ENCODE measurements around the gene SGK2. TPM values are rescaled to one million over a fixed set of nuclear protein-coding genes. Genes with fewer than 3 reads are reported as not detected.

SGK2 gene
- polyA plus RNA-seq (2013, experiment 1 of 2; ENCODE audit: insufficient read length): 0.24 TPM
- polyA plus RNA-seq (2013, experiment 2 of 2; ENCODE audit: insufficient read length): 0.29 TPM

DNA sequence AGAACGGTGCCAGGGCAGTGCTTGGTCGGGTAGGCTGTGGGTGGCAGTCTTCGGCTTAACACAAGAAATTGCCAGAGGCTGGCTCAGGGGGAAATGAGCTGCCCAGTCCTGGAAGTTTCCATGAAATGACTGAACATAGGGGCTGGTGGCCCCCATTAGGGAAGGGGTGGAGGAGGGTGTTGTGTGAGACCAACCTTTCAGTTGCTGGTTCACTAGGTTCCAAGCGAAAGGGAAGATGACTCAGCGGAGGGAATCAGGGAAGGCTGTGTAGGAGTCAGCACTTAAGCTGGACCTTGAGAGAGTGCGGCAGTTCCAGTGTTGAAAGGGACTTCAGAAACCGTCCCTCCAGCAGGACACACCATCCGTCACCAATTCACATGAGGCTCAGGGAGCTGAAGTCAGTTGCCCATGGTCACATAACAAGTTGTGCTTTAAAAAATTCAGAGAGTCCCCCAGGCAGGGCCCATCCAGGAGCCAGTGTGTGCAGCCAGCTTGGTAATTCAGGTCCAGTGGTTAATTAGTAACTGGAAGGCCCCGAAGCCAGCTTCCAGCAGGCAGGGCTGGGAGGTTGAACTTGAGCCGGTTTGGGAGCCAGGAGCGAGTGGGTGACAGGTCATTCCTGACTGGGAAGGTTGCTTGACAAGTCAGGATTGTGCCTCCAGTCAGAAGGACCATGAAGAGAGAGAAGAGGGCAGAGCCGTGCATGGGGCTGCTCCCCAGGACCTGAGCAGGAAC lies at the start of gene SGK2:
Gene SGK2 (plus strand): TSS at position 616 of the 735 bp plus-strand sequence. CDS start 7,469 bp downstream, outside the sequence.
- DNase-seq: no peak

DNA sequence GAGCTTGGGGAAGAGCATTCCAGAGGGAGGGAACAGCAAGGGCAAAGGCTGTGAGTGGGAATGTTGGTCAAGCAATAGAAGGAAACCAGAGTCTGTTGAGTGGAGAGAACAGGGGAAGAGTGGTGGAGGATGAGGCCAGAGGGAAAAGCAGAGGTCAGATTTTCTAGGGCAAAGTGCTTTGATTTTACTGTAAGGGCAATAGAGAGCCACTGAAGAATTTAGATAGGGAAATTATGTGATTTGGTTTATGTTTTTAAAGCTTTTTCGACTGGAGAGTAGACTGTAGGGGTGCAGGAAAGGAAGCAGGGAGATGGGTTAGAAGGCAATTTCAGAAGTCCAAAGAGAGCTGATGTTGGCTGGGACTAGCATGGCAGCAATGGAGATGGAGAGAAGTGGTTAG lies 46.9 kb upstream of the SGK2 start:
- DNase-seq: no peak

- no peak for DNase-seq
Measured at GRCh38 chr20:43513372-43513930, 45.4 kb upstream of the SGK2 start.

GRCh38 chr20:43513931-43514647 lies 44.7 kb upstream of the SGK2 start:
- DNase-seq: peak; percentile 98

GRCh38 chr20:43514648-43514999 lies 44.2 kb upstream of the SGK2 start:
- DNase-seq: no peak

DNA sequence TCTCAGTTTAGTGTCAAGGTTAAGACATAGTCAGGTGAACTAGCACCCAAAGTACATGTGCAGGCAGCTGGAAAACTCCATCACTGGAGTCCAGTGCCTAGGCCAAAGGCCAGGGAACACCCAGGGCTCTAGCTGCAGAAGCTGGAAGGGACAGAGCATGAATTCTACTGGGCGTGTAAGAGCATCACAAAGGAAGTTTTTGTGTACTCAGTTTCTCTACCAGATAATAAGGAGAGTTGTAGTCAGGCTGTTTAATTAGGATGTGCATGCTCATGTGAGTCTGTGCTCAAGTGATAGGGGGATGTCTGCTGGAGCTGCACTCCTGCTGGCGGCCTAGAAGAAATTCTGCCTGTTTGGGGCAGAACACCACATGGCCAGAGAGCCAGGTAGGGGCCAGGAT lies 43.2 kb upstream of the SGK2 start:
- DNase-seq: no peak

GRCh38 chr20:43516251-43516824 lies 42.5 kb upstream of the SGK2 start:
- DNase-seq: no peak

- DNase-seq: no peak
Measured at GRCh38 chr20:43520074-43520630, 38.7 kb upstream of the SGK2 start.

DNA sequence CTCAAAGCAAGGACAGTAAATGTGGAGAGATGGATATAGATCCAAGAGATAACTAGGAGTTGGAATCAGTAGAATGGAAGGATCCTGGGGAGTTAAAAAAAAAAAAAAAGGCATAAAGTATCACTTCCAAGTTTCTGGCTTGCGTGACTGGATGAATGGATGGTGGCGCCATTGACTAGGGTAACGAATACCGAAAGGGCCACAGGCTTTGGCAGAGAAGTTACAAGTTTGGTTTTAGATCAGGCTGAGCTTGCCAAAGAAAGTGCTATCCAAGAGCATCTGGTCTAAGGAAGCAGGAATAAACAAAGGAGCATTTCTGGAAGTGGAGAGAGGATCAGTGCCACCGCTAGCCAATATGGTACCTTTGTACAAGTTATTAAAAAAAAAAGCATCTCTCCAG lies 33.8 kb upstream of the SGK2 start:
- DNase-seq: no peak

- no peak for DNase-seq
Measured at GRCh38 chr20:43528258-43528875, 30.5 kb upstream of the SGK2 start.

DNA sequence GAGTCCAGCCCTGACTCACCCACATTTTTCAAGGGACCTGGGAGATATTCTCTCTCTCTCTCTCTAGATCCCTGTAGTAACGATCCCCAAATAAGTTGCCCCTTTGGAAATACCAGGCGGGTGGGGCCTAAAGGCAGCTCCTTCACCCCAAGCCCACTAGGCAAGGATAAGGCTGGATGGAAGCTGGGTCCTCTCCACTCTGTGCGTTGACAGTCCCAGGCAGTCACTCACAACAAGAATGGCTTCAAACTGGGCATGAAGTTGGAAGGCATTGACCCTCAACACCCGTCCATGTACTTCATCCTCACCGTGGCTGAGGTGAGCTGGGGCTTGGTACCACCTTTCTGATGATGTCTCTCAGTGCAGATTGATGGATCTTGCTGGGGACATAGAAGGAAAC lies 29.8 kb upstream of the SGK2 start:
- no peak for DNase-seq

- DNase-seq: no peak
Measured at GRCh38 chr20:43529457-43530153, 29.2 kb upstream of the SGK2 start.

DNA sequence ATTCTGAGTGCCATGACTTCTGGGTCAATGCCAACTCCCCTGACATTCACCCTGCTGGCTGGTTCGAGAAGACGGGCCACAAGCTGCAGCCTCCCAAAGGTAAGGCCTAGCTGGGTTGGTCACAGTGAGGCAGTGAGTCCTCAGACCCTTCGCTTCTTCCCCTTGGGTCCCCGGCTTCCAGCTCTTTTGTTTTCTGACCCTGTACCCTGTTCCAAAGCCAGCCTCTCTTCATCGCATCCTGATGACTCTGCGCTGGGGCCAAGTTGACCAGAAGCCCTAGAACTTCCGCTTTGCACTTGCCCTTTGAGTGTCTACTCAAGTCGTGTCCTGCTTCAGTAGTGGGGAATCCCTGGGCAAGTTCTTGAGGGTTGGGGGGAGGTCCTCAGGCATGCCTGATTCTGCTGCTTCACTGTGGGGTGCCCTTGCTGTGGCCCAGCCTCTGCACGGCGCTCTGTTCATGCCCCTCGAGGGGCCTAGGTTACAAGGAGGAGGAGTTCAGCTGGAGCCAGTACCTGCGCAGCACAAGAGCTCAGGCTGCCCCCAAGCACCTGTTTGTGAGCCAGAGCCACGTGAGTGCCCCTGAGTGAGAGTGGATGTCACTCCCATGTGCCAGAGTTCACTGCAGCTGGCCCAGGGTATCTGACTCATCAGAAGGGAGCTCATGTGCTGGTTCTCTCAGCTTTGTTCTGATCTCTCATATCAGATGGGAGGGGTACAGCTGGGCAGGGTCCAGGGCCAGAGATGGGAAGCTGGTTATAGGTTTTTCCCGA lies 28.3 kb upstream of the SGK2 start:
- no peak for DNase-seq

DNA sequence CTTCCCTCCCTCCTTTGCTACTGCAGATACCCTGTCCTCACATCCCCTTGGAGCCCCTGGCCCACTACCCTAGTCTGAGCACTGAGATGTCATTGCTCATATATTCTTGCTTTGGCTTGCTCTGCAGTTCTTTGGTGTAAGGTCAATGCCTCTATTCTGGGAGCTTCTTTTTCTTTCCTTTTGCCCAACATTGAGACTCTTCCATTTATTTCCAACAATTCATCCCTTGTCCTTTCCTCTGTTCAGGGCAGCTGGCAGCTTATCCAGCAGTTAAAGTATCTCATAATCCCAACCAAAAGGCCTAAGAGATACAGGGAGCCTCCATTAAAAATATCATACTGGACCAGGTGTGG lies 27.8 kb upstream of the SGK2 start:
- DNase-seq: no peak

DNA sequence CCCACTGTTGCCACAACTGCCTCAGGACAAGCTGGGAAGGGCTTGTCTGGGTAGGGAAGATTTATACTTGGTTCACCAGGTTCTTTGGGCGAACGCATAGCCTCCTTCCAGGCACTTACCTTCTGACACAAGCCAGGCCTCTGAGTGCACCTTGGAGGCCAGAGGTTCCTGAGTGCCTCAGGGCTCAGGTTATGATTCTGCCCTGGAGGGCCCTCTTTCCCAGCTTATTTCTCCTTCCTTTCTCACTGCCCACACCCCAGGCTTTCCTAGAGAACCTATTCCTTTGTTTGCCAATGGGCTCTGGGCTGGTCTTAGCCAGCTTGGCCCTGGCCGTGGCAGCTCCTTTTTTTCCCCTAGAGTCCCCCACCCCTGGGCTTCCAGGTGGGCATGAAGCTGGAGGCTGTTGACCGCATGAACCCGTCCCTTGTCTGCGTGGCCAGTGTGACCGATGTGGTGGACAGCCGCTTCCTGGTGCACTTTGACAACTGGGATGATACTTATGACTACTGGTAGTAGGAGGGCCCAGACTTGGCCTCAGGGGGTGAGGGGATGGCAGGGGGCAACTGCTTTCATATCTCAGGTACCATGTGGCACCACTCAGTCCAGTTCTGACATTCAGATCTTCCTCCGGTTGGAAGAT lies 26.3 kb upstream of the SGK2 start:
- DNase-seq: no peak

GRCh38 chr20:43533060-43533459 lies 25.8 kb upstream of the SGK2 start:
- no peak for DNase-seq

DNA sequence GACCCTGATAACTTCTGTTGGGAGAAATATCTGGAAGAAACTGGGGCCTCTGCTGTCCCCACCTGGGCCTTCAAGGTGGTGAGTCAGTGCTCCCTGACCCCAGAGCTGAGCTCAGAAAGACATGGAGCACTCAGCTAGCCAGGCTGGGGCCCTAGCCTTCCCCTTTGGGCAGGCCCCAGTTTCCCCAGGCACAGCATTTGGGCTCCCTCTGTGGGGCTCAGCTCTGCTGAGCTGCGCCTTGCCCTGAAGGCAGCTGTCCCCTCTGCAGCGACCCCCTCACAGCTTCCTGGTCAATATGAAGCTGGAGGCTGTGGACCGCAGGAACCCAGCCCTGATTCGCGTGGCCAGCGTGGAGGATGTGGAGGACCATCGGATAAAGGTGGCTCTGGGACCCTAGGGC lies 24.8 kb upstream of the SGK2 start:
- DNase-seq: no peak

- no peak for DNase-seq
Measured at GRCh38 chr20:43534791-43535350, 24.0 kb upstream of the SGK2 start.

DNA sequence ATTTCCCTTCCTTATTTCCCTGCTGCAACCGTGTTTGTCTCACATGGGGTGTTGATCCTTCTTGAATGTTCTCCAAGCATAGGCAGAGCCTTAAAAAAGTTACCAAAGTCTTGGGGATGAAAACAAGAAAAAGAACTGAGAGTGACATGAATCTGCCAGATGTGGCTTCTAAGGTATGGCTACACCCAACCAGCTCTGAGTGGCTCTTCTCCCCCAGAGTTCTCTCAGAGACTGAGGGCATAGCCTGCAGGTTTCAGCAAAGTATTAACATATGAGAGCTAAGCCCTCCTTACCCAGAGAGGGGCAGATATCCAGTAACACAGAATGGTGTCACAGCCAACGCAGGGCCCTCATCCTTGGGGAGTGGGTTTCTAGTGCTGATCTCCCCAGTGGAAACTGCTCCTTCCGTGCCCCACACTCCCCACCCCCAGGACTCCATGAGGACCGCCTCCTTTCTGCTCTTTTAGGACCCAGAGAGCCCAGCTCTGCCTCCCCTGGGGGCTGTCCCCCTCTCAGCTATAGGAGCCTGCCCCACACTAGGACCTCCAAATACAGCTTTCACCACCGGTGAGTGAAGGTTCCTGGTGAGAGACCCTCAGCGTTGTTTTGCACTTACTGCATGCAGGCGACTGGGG lies 23.3 kb upstream of the SGK2 start:
- no peak for DNase-seq

Data from fibroblast of skin of abdomen (primary cell).